ENCODE measurements around the gene PFN3. TPM values are rescaled to one million over a fixed set of nuclear protein-coding genes. Genes with fewer than 3 reads are reported as not detected.

PFN3 gene
- total and polyA plus RNA-seq, 8 donors, result not detected

- H3K36me3 ChIP-seq, result peaks cover 53 to 95% (median 93%) of the 10 kb centered on the region in 4 donors
- no peaks in the 10 kb centered on the region for H3K27me3 ChIP-seq
- no peak overlapping the region for H3K4me3 ChIP-seq
- no peaks in the 10 kb centered on the region for H3K9me3 ChIP-seq
- 87 to 93% (median 93%) methylated on average over 10 of the region's 10 CpGs for WGBS, 5 donors
- intact Hi-C loops (cut with DNase I; ENCODE audit: low total_unique reads), result no loop called here
- H3K4me1 ChIP-seq, result peaks cover 0 to 3% (median 0%) of the 10 kb centered on the region in 4 donors
- DNase-seq, result no peak
- TF ChIP-seq POLR2AphosphoS5 (IDR thresholded peaks at IDR 0.05) (no peak), CTCF (IDR thresholded peaks at IDR 0.05) (no peak), EP300 (IDR thresholded peaks at IDR 0.05) (no peak), POLR2A (IDR thresholded peaks at IDR 0.05) (no peak)
- no peak overlapping the region for H3K27ac ChIP-seq
Measured at GRCh38 chr5:177438468-177438867, 38.0 kb upstream of the PFN3 start.

GRCh38 chr5:177437623-177438022 is 37.2 kb upstream of the PFN3 start:
- H3K4me3 ChIP-seq, result no peak overlapping the region
- H3K36me3 ChIP-seq, result peaks cover 62 to 100% (median 99%) of the 10 kb centered on the region in 4 donors
- H3K27me3 ChIP-seq, result no peaks in the 10 kb centered on the region
- no peak for TF ChIP-seq CTCF (IDR thresholded peaks at IDR 0.05)
- no peak for TF ChIP-seq POLR2A (IDR thresholded peaks at IDR 0.05)
- TF ChIP-seq EP300 (IDR thresholded peaks at IDR 0.05), result no peak
- no peak for TF ChIP-seq POLR2AphosphoS5 (IDR thresholded peaks at IDR 0.05)
- peaks cover 0 to 12% (median 3%) of the 10 kb centered on the region in 4 donors for H3K4me1 ChIP-seq
- H3K9me3 ChIP-seq, result no peaks in the 10 kb centered on the region
- DNase-seq, result no peak
- no peak overlapping the region for H3K27ac ChIP-seq
- intact Hi-C loops (cut with DNase I; ENCODE audit: low total_unique reads), result no loop called here
- WGBS, 5 donors, result 52 to 77% (median 59%) methylated on average over 4 of the region's 4 CpGs

- Histone ChIP-seq H3K36me3 (peaks cover 61 to 100% (median 98%) of the 10 kb centered on the region in 4 donors), H3K4me3 (no peak overlapping the region), H3K27ac (no peak overlapping the region), H3K9me3 (no peaks in the 10 kb centered on the region), H3K4me1 (peaks cover 0 to 28% (median 18%) of the 10 kb centered on the region in 4 donors), H3K27me3 (no peaks in the 10 kb centered on the region)
- DNase-seq, result no peak
- intact Hi-C loops (cut with DNase I; ENCODE audit: low total_unique reads), result no loop called here
- TF ChIP-seq POLR2AphosphoS5 (IDR thresholded peaks at IDR 0.05) (no peak), EP300 (IDR thresholded peaks at IDR 0.05) (no peak), POLR2A (IDR thresholded peaks at IDR 0.05) (no peak), CTCF (IDR thresholded peaks at IDR 0.05) (no peak)
- 94 to 98% (median 96%) methylated on average over 36 to 37 of the region's 37 CpGs for WGBS, 5 donors
Measured at GRCh38 chr5:177435847-177436536, 35.5 kb upstream of the PFN3 start.

GRCh38 chr5:177434942-177435738 is 34.7 kb upstream of the PFN3 start:
- 90 to 95% (median 91%) methylated on average over 18 to 20 of the region's 20 CpGs for WGBS, 5 donors
- DNase-seq, result no peak
- peaks cover 57 to 100% (median 98%) of the 10 kb centered on the region in 4 donors for H3K36me3 ChIP-seq
- H3K27me3 ChIP-seq, result no peaks in the 10 kb centered on the region
- H3K4me1 ChIP-seq, result peaks cover 0 to 37% (median 24%) of the 10 kb centered on the region in 4 donors
- no peak overlapping the region for H3K4me3 ChIP-seq
- intact Hi-C loops (cut with DNase I; ENCODE audit: low total_unique reads), result no loop called here
- H3K27ac ChIP-seq, result no peak overlapping the region
- no peak for TF ChIP-seq CTCF (IDR thresholded peaks at IDR 0.05)
- no peak for TF ChIP-seq POLR2A (IDR thresholded peaks at IDR 0.05)
- TF ChIP-seq POLR2AphosphoS5 (IDR thresholded peaks at IDR 0.05), result no peak
- no peak for TF ChIP-seq EP300 (IDR thresholded peaks at IDR 0.05)
- no peaks in the 10 kb centered on the region for H3K9me3 ChIP-seq

All from stomach (tissue), 9 donors.